ENCODE data around the gene GP1BA. TPM values are rescaled to one million over a fixed set of nuclear protein-coding genes. Genes with fewer than 3 reads are reported as not detected.

The GP1BA gene
- total RNA-seq, 1 donor from 2014 or later, result not detected

DNA sequence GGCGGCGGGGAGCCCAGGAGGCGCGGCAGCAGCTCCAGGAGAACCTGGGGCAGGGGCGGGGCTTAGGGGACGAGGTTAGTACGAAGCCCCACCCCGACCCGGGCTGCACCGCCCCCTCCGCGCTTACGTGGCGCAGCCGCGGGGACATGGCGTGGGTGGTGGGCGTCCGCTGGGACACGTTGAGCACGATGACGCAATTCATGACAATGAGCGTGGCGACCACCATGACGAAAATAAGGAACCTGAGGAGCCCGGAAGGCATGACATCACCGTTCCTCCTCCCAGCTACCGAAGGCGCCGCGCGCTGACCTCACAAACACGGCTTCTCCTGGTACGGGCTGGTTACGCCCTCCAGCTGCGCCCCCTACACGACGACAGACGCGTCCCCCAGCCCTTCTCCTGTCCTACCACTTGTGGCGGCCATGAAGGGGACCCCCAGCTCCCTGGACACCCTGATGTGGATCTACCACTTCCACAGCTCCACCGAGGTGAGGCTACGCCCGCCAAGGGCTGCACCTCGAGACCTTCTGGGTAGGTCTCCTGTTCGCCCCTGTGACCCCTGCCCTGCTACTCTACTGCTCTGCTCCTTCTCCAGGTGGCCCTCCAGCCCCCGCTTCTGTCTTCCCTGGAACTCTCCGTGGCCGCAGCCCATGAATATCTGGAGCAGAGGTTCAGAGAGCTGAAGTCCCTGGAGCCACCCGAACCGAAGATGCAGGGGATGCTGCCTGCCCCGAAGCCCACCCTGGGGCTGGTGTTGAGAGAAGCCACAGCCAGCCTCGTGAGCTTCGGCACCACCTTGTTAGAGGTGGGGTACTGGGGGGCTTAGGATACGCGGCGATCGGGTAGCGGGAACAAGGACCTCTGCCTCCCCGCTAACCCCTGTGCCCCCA, 32.5 kb upstream of the GP1BA start, which contains the start of gene C17orf107:
TSS of gene C17orf107 (plus strand) at position 196 of the 890 bp plus-strand sequence. CDS start at position 423, 227 bp downstream.
- Mint-ChIP-seq H3K4me1 (ENCODE audit: unreplicated experiment) (peaks cover 2% of the 10 kb centered on the region), H3K36me3 (ENCODE audit: unreplicated experiment) (peaks cover 14% of the 10 kb centered on the region), H3K27me3 (ENCODE audit: unreplicated experiment) (no peaks in the 10 kb centered on the region), H3K27ac (ENCODE audit: unreplicated experiment) (no peak within 1 kb of the TSS), H3K9me3 (ENCODE audit: unreplicated experiment) (no peaks in the 10 kb centered on the region), H3K4me3 (ENCODE audit: unreplicated experiment) (no peak within 1 kb of the TSS)
- no peak for DNase-seq (ENCODE audit: extremely low spot score, unreplicated experiment)
- TF ChIP-seq, protein P1, sequence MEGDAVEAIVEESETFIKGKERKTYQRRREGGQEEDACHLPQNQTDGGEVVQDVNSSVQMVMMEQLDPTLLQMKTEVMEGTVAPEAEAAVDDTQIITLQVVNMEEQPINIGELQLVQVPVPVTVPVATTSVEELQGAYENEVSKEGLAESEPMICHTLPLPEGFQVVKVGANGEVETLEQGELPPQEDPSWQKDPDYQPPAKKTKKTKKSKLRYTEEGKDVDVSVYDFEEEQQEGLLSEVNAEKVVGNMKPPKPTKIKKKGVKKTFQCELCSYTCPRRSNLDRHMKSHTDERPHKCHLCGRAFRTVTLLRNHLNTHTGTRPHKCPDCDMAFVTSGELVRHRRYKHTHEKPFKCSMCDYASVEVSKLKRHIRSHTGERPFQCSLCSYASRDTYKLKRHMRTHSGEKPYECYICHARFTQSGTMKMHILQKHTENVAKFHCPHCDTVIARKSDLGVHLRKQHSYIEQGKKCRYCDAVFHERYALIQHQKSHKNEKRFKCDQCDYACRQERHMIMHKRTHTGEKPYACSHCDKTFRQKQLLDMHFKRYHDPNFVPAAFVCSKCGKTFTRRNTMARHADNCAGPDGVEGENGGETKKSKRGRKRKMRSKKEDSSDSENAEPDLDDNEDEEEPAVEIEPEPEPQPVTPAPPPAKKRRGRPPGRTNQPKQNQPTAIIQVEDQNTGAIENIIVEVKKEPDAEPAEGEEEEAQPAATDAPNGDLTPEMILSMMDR (IDR thresholded peaks at IDR 0.05), result no peak

DNA sequence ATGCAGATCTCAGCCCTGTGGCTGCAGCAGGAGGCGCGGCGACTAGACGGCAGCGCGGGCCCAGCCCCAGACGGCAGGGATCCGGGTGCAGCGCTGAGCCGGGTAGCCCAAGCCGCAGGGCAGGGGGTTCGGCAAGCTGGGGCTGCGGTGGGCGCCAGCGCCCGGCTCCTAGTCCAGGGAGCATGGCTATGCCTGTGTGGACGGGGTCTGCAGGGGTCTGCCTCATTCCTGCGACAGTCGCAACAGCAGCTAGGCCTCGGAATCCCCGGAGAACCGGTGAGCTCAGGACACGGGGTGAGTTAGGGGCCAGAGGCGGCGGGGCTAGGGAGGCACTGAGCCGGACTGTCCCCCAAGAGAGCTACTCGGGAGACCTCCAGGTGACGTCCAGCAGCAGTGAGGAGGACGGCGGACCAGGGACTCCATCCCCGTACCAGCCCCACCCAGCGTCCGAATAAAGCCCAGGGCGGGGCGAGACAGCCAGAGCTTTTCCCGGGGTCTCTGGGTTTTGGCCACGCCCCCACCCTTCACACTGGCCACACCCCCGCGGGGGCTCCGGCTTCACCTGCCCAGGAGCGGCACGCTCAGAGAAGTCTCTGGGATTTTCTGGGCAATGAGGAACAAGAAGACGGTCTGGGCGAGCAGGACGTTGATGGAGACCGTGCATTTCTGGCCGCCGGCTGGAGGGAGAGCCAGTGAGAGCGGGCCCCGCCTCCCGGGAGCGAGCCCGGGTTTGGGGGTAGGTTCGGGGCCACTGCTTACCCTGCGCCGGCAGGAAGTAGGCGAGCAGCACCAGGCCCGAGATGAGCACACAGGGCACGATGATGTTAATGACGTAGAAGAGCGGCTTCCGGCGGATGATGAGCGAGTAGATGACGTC, 31.6 kb upstream of the GP1BA start:
- H3K27ac Mint-ChIP-seq (ENCODE audit: unreplicated experiment), result no peak overlapping the region
- H3K27me3 Mint-ChIP-seq (ENCODE audit: unreplicated experiment), result no peaks in the 10 kb centered on the region
- H3K36me3 Mint-ChIP-seq (ENCODE audit: unreplicated experiment), result peaks cover 7% of the 10 kb centered on the region
- TF ChIP-seq, protein P1 (IDR thresholded peaks at IDR 0.05), result no peak
- H3K9me3 Mint-ChIP-seq (ENCODE audit: unreplicated experiment), result no peaks in the 10 kb centered on the region
- H3K4me1 Mint-ChIP-seq (ENCODE audit: unreplicated experiment), result peaks cover 2% of the 10 kb centered on the region
- DNase-seq (ENCODE audit: extremely low spot score, unreplicated experiment), result no peak
- no peak overlapping the region for H3K4me3 Mint-ChIP-seq (ENCODE audit: unreplicated experiment)

DNA sequence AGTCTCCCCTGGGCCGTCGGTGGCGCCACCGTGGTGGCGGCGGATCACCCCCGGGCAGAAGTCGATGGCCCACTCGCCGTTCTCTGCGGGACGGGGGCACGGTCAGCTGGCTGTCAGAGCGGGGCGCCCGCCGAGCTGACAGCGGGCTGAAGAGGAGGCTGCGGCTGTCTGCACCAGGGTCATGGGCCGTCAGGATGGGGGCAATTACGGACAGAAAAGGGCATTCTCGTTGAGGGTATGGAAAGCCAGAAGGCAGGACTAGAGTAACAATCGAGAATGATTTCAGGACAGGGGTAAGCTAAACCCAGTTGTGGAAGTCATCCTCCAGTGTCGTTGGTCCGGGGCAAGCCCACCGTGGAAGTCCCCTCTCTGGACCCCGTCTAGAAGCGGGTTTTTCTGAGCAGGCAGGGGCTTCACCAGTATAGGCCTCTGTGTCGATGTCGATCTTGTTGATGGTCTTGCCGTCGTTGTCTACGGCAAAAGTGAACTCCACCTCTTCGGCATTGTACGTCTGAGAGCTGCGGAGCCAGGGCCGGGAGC, 30.9 kb upstream of the GP1BA start:
- Mint-ChIP-seq H3K4me1 (ENCODE audit: unreplicated experiment) (peaks cover 2% of the 10 kb centered on the region), H3K27me3 (ENCODE audit: unreplicated experiment) (no peaks in the 10 kb centered on the region), H3K27ac (ENCODE audit: unreplicated experiment) (no peak overlapping the region), H3K4me3 (ENCODE audit: unreplicated experiment) (no peak overlapping the region), H3K36me3 (ENCODE audit: unreplicated experiment) (peaks cover 3% of the 10 kb centered on the region), H3K9me3 (ENCODE audit: unreplicated experiment) (no peaks in the 10 kb centered on the region)
- DNase-seq (ENCODE audit: extremely low spot score, unreplicated experiment), result no peak
- TF ChIP-seq, protein P1 (IDR thresholded peaks at IDR 0.05), result no peak

DNA sequence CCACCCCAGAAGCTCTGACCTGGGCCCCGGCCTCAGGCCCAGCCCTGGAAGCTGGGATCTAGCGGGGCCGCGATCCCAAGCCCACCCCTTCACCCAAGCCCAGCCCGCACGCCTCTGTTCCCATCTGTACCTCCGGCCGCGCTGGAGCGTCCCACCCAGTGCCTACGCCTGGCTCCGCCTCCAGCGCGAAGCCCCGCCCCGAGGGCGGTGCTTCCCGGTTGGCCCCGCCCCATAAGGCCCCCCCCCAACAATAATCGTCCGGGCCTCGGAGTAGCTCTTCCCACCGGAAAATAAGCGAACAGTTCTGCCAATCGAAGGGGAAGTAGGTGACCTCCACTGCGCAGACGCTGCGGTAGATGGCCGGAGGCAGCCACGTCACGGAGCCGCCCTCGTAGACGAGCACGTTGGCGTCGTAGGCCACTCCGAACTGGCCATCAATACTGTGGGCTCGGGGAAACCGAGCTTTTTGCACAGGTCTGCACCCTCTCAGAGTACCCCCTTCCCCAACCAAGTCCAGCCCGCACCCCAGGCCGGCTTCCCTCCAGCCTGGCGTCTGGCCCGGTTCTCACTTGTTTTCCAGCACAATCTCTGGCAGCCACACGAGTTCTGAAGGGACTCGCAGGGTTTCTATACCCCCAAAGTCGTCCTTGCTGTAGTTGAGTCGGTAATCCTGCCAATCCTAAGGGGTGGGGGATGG, 30.3 kb upstream of the GP1BA start:
- H3K9me3 Mint-ChIP-seq (ENCODE audit: unreplicated experiment), result no peaks in the 10 kb centered on the region
- peaks cover 2% of the 10 kb centered on the region for H3K36me3 Mint-ChIP-seq (ENCODE audit: unreplicated experiment)

More for the DNA sequence above, 30.3 kb upstream of the GP1BA start:
- H3K4me1 Mint-ChIP-seq (ENCODE audit: unreplicated experiment), result peaks cover 2% of the 10 kb centered on the region
- no peak overlapping the region for H3K4me3 Mint-ChIP-seq (ENCODE audit: unreplicated experiment)
- H3K27me3 Mint-ChIP-seq (ENCODE audit: unreplicated experiment), result no peaks in the 10 kb centered on the region
- DNase-seq (ENCODE audit: extremely low spot score, unreplicated experiment), result no peak
- TF ChIP-seq, protein P1 (IDR thresholded peaks at IDR 0.05), result no peak
- no peak overlapping the region for H3K27ac Mint-ChIP-seq (ENCODE audit: unreplicated experiment)
